ENCODE measurements around the gene ACSM2B. TPM values are rescaled to one million over a fixed set of nuclear protein-coding genes. Genes with fewer than 3 reads are reported as not detected.

Gene ACSM2B
- polyA plus RNA-seq, 2 of the 4 experiments (the other 2 are of a cell fraction), result not detected

DNA sequence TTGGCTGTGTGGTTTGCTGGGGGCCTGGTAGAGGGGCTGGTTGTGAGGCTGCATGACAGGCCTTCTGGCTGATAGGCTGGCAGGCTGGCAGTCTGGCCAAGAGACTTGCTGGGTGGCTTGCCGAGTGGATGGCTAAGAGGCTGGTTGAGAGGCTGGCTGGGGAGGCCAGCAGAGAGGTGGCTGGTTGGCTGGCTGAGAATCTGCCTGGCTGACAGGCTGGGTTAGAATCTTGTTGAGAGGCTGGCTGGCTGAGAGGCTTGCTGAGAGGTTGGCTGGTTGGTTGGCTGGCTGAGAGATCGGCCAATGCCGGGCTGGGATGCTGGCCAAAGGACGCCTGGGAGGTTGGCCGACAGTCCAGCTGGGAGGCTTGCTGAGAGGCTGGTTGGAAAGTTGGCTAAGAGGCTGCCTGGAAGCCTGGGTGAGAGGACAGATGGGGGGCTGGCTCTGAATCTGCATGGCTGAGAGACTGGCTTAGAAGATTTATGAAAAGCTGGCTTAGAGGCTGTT lies 35.9 kb upstream of the ACSM2B start:
- Histone ChIP-seq H3K9me3 (no peaks in the 10 kb centered on the region), H3K4me2 (no peak overlapping the region), H3K27ac (no peak overlapping the region), H3K4me1 (no peaks in the 10 kb centered on the region), H3K4me3 (no peak overlapping the region)
- no peak for DNase-seq (ENCODE audit: low read depth in 1 of 2, low spot score in 1 of 2)
- CTCF ChIA-PET, result no interaction called here
- ATAC-seq, result no peak
- WGBS (ENCODE audit: missing lambda C conversion rate), result 2% methylated on average over 5 of the region's 5 CpGs
- no peak for FAIRE-seq
- POLR2A ChIA-PET, result no interaction called here
- TF ChIP-seq PBX3 (IDR thresholded peaks at IDR 0.05) (no peak), SREBF2 (IDR thresholded peaks at IDR 0.05) (no peak)

- H3K27ac ChIP-seq, result no peak overlapping the region
- DNase-seq (ENCODE audit: low read depth in 1 of 2, low spot score in 1 of 2) (no peak), ATAC-seq (no peak), FAIRE-seq (no peak)
- ChIA-PET CTCF (no interaction called here), POLR2A (no interaction called here)
- no peak for TF ChIP-seq RNF2 (IDR thresholded peaks at IDR 0.05; ENCODE audit: borderline replicate concordance, low read depth)
- no peak for TF ChIP-seq POLR2AphosphoS2 (conservative IDR thresholded peaks at IDR 0.05; ENCODE audit: low read length)
- TF ChIP-seq ZSCAN20 (CRISPR knock-in tag; IDR thresholded peaks at IDR 0.05), result no peak
- TF ChIP-seq MAX (IDR thresholded peaks at IDR 0.05), result no peak
- TF ChIP-seq, protein P1, sequence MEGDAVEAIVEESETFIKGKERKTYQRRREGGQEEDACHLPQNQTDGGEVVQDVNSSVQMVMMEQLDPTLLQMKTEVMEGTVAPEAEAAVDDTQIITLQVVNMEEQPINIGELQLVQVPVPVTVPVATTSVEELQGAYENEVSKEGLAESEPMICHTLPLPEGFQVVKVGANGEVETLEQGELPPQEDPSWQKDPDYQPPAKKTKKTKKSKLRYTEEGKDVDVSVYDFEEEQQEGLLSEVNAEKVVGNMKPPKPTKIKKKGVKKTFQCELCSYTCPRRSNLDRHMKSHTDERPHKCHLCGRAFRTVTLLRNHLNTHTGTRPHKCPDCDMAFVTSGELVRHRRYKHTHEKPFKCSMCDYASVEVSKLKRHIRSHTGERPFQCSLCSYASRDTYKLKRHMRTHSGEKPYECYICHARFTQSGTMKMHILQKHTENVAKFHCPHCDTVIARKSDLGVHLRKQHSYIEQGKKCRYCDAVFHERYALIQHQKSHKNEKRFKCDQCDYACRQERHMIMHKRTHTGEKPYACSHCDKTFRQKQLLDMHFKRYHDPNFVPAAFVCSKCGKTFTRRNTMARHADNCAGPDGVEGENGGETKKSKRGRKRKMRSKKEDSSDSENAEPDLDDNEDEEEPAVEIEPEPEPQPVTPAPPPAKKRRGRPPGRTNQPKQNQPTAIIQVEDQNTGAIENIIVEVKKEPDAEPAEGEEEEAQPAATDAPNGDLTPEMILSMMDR (IDR thresholded peaks at IDR 0.05), result no peak
- TF ChIP-seq NFE2L2 (conservative IDR thresholded peaks at IDR 0.05; ENCODE audit: low read length), result no peak
- TF ChIP-seq HOXB13 (CRISPR knock-in tag; IDR thresholded peaks at IDR 0.05; ENCODE audit: low read depth), result no peak
- no peak for TF ChIP-seq REST (IDR thresholded peaks at IDR 0.05)
- TF ChIP-seq ESRRA (IDR thresholded peaks at IDR 0.05; ENCODE audit: borderline replicate concordance, low read length), result no peak
- TF ChIP-seq ZNF302 (CRISPR knock-in tag; IDR thresholded peaks at IDR 0.05), result no peak
- TF ChIP-seq HMGXB4 (CRISPR knock-in tag; IDR thresholded peaks at IDR 0.05; ENCODE audit: borderline replicate concordance), result no peak
- TF ChIP-seq CBX8 (IDR thresholded peaks at IDR 0.05), result no peak
- TF ChIP-seq EP300 (IDR thresholded peaks at IDR 0.05), result no peak
- TF ChIP-seq SREBF2 (IDR thresholded peaks at IDR 0.05), result no peak
- TF ChIP-seq, protein P2, sequence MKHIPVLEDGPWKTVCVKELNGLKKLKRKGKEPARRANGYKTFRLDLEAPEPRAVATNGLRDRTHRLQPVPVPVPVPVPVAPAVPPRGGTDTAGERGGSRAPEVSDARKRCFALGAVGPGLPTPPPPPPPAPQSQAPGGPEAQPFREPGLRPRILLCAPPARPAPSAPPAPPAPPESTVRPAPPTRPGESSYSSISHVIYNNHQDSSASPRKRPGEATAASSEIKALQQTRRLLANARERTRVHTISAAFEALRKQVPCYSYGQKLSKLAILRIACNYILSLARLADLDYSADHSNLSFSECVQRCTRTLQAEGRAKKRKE (CRISPR knock-in tag; IDR thresholded peaks at IDR 0.05; ENCODE audit: low read depth), result no peak
- no peak for TF ChIP-seq JUN (IDR thresholded peaks at IDR 0.05)
- H3K9me3 ChIP-seq, result no peaks in the 10 kb centered on the region
- no peak overlapping the region for H3K4me3 ChIP-seq
- 0% methylated on average over 2 of the region's 2 CpGs for WGBS (ENCODE audit: missing lambda C conversion rate)
- H3K4me2 ChIP-seq, result no peak overlapping the region
- H3K4me1 ChIP-seq, result no peaks in the 10 kb centered on the region
These were observed 35.3 kb upstream of the ACSM2B start for GRCh38 chr16:20611350-20611902.

All from A549 (cell line).